Mesenchymal stem cell (in vitro differentiated cells and primary cell): Measurements from ENCODE around the gene SYCP2L.

ENCODE experiments used
- DNase-seq: peaks from one replicate; pipeline ENCODE4 v3.0.0-alpha.2; 2013
- H2AFZ ChIP-seq: one replicate; pipeline ENCODE4 v1.6.1; 2013; ENCODE audit warnings: low read depth, mild to moderate bottlenecking, control low read depth, inconsistent platforms, low read length, moderate library complexity
- H2AK5ac ChIP-seq: 2 replicates; pipeline ENCODE4 v1.6.1; 2013; ENCODE audit warnings: low read length, moderate library complexity, mild to moderate bottlenecking, inconsistent platforms; ENCODE audit not compliant: severe bottlenecking
- H2BK120ac ChIP-seq: one replicate; pipeline ENCODE4 v1.6.1; 2013; ENCODE audit warnings: low read depth, mild to moderate bottlenecking, inconsistent platforms, low read length, moderate library complexity
- H2BK12ac ChIP-seq, 2 experiments: one replicate each; pipeline ENCODE4 v1.6.1; 2013; ENCODE audit warnings: inconsistent platforms in 2 of 2, low read length in 2 of 2, mild to moderate bottlenecking in 2 of 2, moderate library complexity in 2 of 2, control low read depth in 1 of 2
- H2BK15ac ChIP-seq: one replicate; pipeline ENCODE4 v1.6.1; 2013; ENCODE audit warnings: mild to moderate bottlenecking, low read depth, inconsistent platforms; ENCODE audit not compliant: poor library complexity, severe bottlenecking
- H2BK5ac ChIP-seq: 2 replicates; pipeline ENCODE4 v1.6.1; 2013; ENCODE audit warnings: low read depth, mild to moderate bottlenecking, low read length, control low read depth, inconsistent platforms; ENCODE audit not compliant: poor library complexity, severe bottlenecking
- H3K14ac ChIP-seq, 2 experiments: one replicate each; pipeline ENCODE4 v1.6.1; 2013; ENCODE audit warnings: inconsistent platforms in 2 of 2, low read length in 2 of 2, control low read depth in 1 of 2, mild to moderate bottlenecking in 1 of 2, moderate library complexity in 1 of 2
- H3K18ac ChIP-seq, 2 experiments: one replicate each; pipeline ENCODE4 v1.6.1; 2013; ENCODE audit warnings: inconsistent platforms in 2 of 2, low read length in 2 of 2, control low read depth in 1 of 2, low read depth in 1 of 2, mild to moderate bottlenecking in 1 of 2
- H3K23ac ChIP-seq, 2 experiments: one replicate each; pipeline ENCODE4 v1.6.1; 2013; ENCODE audit warnings: inconsistent platforms in 2 of 2, low read length in 2 of 2, mild to moderate bottlenecking in 2 of 2, moderate library complexity in 2 of 2, control low read depth in 1 of 2
- H3K27ac ChIP-seq: 2 replicates; pipeline ENCODE4 v1.5.1; 2013; ENCODE audit warnings: mild to moderate bottlenecking, moderate library complexity, low read length, control low read depth, inconsistent platforms; ENCODE audit not compliant: poor library complexity, severe bottlenecking
- H3K27me3 ChIP-seq, 2 experiments: 2 replicates each; pipeline versions ENCODE4 v1.6.1 to v1.7.0; 2013; ENCODE audit warnings: low read length in 2 of 2, mild to moderate bottlenecking in 2 of 2, moderate library complexity in 2 of 2, control low read depth in 1 of 2, inconsistent platforms in 1 of 2; ENCODE audit not compliant: control insufficient read depth in 1 of 2, insufficient read depth in 1 of 2
- H3K36me3 ChIP-seq, 2 experiments: 2 replicates each; pipeline versions ENCODE4 v1.6.1 to v1.7.0; 2013; ENCODE audit warnings: low read length in 2 of 2, control low read depth in 1 of 2, inconsistent platforms in 1 of 2, low read depth in 1 of 2, mild to moderate bottlenecking in 1 of 2; ENCODE audit not compliant: insufficient read depth in 2 of 2, control insufficient read depth in 1 of 2
- H3K4ac ChIP-seq, 2 experiments: one replicate each; pipeline ENCODE4 v1.6.1; 2013; ENCODE audit warnings: inconsistent platforms in 2 of 2, low read length in 2 of 2, mild to moderate bottlenecking in 2 of 2, moderate library complexity in 2 of 2, control low read depth in 1 of 2, low read depth in 1 of 2
- H3K4me1 ChIP-seq: 2 replicates; pipeline ENCODE4 v1.6.1; 2013; ENCODE audit warnings: low read depth, low read length, control low read depth; ENCODE audit not compliant: control insufficient read depth, insufficient read depth
- H3K4me2 ChIP-seq: 2 replicates; pipeline ENCODE4 v1.6.1; 2013; ENCODE audit warnings: low read length, mild to moderate bottlenecking, inconsistent platforms; ENCODE audit not compliant: poor library complexity, severe bottlenecking
- H3K4me3 ChIP-seq, 2 experiments: 2 replicates each; pipeline versions ENCODE4 v1.5.1 to v1.7.0; 2013; ENCODE audit warnings: low read length in 2 of 2, mild to moderate bottlenecking in 2 of 2, control low read depth in 1 of 2, low read depth in 1 of 2; ENCODE audit not compliant: insufficient read depth in 1 of 2
- H3K79me1 ChIP-seq: replicated peaks from 2 replicates; pipeline ENCODE4 v1.6.1; 2013; ENCODE audit warnings: mild to moderate bottlenecking, control low read depth, low read length, inconsistent platforms; ENCODE audit not compliant: poor library complexity, severe bottlenecking
- H3K9ac ChIP-seq: 2 replicates; pipeline ENCODE4 v1.7.0; 2013; ENCODE audit warnings: mild to moderate bottlenecking, low read length, moderate library complexity
- H3K9me3 ChIP-seq: 2 replicates; pipeline ENCODE4 v1.7.0; 2013; ENCODE audit warnings: mild to moderate bottlenecking, low read length; ENCODE audit not compliant: control insufficient read depth
- H4K8ac ChIP-seq: one replicate; pipeline ENCODE4 v1.6.1; 2013; ENCODE audit warnings: inconsistent platforms, mild to moderate bottlenecking, low read length, moderate library complexity
- H4K91ac ChIP-seq: one replicate; pipeline ENCODE4 v1.6.1; 2013; ENCODE audit warnings: mild to moderate bottlenecking, low read length, inconsistent platforms

Gene SYCP2L

DNA sequence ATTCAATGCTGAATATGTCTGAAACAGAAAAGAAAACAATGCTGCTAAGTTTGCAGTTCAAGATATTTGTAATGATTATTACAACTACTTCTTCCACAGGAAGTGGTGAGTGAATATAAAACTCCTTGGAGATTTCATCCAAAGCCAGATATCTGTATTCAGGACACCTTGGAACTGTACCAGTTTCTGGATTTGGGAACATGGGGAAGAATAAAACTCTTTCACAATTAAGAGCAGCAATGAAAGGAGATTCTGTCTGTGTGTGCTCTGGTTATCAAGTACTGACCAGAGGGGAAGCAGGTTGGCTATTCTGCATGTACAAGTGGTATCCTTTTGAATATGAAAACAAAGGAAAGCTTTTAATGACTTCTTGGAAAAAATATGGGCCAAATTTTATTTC lies 136.2 kb downstream of the SYCP2L start:
- no peaks in the 10 kb centered on the region for H3K9me3 ChIP-seq
- no peak overlapping the region for H2BK5ac ChIP-seq
- no peak overlapping the region for H3K4ac ChIP-seq
- no peak overlapping the region for H2BK12ac ChIP-seq
- H3K9ac ChIP-seq: no peak overlapping the region
- H2AK5ac ChIP-seq: no peak overlapping the region
- H3K4me1 ChIP-seq: peaks cover 2% of the 10 kb centered on the region
- no peak overlapping the region for H3K27ac ChIP-seq
- H3K23ac ChIP-seq: no peak overlapping the region
- no peak overlapping the region for H2AFZ ChIP-seq
- H3K36me3 ChIP-seq: no peaks in the 10 kb centered on the region
- H3K4me2 ChIP-seq: no peak overlapping the region
- no peak overlapping the region for H4K91ac ChIP-seq
- H3K14ac ChIP-seq: no peak overlapping the region
- DNase-seq: no peak
- H4K8ac ChIP-seq: no peak overlapping the region
- H3K18ac ChIP-seq: no peak overlapping the region
- H3K79me1 ChIP-seq: peaks cover 3% of the 10 kb centered on the region
- H3K4me3 ChIP-seq: no peak overlapping the region
- H3K27me3 ChIP-seq: peaks cover 0 to 2% of the 10 kb centered on the region in 2 experiments
- no peak overlapping the region for H2BK15ac ChIP-seq
- H2BK120ac ChIP-seq: no peak overlapping the region
